Gastrocnemius medialis (tissue), 4 donors: ENCODE measurements around the gene INPP4B.

Experiments
- CTCF ChIP-seq, 5 experiments: fragments of 450-650 bp in 3 of 5; fragments of 200-600 bp in 2 of 5; sonication (generic) in 2 of 5; IDR thresholded peaks in 4 of 5; conservative IDR thresholded peaks in 1 of 5; 1 replicate in 4 of 5; 2 replicates in 1 of 5; pipeline ENCODE4 v1.5.1; 2016 to 2019; ENCODE audit warnings: antibody characterized with exemption in 5 of 5, mild to moderate bottlenecking in 3 of 5, moderate library complexity in 3 of 5
- POLR2A ChIP-seq, 2 donors: fragments of 450-650 bp; IDR thresholded peaks; one replicate each; pipeline ENCODE4 v1.6.1; 2017; ENCODE audit warnings: antibody characterized with exemption in 2 of 2, mild to moderate bottlenecking in 2 of 2, moderate library complexity in 2 of 2

DNA sequence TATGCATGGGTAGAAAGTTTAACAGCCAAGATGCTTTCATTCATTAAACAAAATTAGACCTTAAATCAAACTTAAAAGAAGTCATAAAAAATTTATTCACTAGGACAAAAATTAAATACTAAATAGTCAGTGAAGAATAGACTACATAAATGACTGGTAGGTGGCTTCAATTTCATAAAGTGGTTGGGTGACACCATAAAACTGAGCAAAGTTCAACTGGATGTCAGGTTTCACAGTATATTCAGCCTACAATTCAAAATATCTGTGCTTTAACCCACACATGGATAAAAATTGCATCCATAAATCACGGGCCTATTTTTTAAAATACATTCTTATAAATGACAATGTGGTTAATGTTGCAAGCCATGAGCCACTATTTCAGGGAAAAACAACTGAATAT is 627.4 kb downstream of the INPP4B start:
- no peak for TF ChIP-seq CTCF (IDR thresholded peaks at IDR 0.05 in 4 of 5, conservative IDR thresholded peaks at IDR 0.05 in 1 of 5)
- no peak for TF ChIP-seq POLR2A (IDR thresholded peaks at IDR 0.05)
